NCI-H1436 treated with DMSO at 0.1 percent for 48 hours (cell line): ENCODE data around the gene C1QTNF2.
"Not testable (repeated sequence)": the region's sequence is repeated elsewhere in the genome, so short reads cannot be mapped to it uniquely, and the experiment has no call there.

Experiments
- DNase-seq: peaks from one replicate; lab custom pipeline; 2025; lab: John Stamatoyannopoulos, UW

The C1QTNF2 gene

DNA sequence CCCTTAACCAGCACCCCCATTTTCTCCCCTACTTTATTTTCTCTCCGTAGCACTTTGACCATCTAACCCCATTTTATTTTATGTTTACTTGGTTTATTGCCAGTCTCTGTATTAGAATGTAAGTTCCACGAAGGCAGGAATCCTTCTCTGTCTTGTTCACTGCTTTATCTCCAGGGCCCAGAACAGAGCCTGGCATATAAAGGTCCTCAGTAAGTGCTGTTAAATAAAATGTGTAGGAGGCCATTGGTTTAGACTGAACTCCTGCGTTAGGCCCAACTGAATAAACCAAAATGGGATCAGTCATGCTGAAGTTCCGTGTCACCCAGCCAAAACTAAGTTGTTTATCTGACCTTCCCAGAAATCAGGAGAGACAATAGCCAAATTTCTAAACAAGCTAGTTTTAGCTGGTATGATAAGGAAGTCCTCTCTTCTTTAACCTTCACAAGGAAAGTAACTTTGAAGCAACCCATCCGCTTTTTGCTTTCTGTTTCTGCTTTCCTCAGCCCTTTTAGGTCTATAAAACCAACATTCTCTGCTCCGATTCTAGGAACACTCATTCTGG lies 29.0 kb downstream of the C1QTNF2 start:
- DNase-seq: no peak

DNA sequence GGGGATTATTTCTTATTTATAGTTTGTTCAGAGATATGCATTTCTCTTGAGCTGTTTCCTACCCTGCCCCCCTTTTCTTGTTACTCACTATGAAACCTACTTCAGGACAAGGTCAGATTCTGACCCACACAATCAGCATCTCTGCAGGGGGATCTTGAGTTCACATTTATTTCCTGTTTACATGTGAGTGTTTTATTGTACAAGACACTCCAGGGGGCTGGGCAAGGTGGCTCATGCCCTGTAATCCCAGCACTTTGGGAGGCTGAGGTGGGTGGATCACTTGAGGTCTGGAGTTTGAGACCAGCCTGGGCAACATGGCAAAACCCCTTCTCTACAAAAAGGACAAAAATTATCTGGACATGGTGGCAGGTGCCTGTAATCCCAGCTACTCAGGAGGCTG lies 29.9 kb downstream of the C1QTNF2 start:
- not testable (repeated sequence) for DNase-seq

DNA sequence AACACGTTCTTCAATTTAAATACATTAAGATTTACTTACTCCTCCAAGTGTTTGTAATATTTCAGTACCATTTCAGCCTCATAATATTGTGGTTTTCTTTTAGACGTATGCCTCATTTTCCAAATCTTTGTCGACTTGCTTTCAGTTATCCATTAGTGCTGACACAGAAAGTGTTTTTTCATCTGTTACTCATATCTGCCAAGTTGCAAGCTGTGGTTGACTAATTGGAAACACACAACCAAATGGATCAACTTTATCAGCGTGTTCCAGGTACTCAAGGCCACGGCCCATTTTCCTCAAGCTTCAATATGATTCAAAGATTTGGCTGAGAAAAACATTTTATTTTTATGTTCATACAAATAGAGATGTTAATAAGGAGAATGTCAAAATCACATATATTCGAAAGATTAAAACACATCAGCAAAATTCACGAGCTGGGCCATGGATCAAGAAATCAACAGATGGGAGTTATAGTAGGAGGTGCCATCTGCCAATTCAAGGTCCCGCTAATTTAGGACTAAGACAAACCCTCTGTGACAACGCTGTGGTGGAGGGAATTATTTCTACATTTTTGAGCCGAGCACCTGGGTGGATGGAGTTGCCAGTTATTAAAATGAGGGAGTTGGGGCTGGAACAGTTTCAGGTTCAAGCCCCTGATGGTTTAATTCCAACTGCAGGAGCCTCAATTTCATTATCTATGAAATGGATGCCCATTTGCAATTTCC lies 30.9 kb downstream of the C1QTNF2 start:
- DNase-seq: no peak

DNA sequence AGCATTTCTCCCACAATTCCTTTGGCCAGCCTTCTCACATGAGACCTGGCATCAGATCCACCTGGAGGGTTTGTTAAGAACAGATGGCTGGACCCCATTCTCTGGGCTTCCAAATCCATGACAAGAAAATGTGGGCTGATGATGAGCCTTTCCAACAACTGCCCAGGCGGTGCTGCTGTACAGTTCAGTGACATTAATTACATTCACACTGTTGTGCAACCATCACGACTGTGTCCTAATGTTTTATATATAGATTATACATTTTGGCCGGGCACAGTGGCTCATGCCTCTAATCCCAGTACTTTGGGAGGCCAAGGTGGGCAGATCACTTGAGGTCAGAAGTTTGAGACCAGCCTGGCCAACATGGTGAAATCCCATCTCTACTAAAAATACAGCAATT lies 35.7 kb downstream of the C1QTNF2 start:
- not testable (repeated sequence) for DNase-seq

DNA sequence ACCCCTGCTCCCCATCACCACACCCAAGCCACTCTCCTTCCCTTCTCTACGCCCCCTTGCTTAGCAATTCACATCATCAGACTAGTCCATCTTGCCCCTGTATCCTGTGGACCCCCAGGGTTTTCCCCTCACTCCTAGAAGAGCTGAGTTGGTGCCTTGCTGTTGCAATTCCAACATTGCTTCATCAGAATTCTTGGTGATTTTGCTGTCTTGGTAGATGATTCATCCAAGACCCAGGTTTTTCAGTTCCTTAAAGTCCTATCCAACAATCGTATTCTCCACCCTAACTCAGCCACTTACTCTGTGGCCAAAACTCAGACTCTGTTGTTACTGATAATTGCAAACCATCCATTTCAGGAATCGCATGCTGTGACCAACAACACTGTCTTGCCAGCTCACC lies 36.7 kb downstream of the C1QTNF2 start:
- no peak for DNase-seq

DNA sequence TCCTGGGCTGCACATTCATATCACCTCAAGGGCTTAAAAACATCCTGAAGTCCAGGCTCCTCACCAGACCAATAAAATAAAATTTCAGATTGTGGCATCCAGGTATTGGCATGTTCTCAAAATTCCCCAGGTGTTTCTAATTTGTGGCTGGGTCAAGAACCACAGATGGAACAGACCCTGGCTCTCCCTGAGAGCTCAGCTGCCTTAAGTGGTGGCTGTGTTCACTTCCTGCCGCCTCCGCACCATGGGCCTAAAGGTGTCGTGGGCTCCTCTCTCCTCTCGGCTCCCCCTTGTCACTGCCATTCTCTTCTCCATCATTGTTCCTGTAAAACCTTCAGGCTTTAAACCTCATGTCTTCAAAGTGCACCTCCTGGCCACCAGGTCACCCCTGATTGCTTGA lies 40.2 kb downstream of the C1QTNF2 start:
- no peak for DNase-seq

DNA sequence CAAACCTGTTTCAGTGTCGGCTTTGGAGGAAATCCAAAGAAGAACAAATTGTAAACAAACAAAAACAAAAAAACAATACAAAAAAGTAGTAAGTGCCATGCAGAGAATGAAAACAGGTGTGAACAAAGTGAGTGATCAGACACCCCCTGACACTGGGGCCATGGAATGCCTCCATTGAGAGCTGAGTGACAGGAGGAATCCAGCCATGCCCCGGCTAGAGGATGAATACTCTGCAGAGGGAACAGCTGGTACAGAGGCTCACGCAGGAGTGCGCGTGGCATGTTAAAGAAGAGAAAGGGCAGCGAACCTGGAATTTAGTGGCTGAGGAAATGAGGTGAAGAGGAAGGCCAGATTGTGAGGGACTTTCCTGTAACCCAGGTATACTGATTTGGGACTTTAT lies 42.6 kb downstream of the C1QTNF2 start:
- DNase-seq: no peak

DNA sequence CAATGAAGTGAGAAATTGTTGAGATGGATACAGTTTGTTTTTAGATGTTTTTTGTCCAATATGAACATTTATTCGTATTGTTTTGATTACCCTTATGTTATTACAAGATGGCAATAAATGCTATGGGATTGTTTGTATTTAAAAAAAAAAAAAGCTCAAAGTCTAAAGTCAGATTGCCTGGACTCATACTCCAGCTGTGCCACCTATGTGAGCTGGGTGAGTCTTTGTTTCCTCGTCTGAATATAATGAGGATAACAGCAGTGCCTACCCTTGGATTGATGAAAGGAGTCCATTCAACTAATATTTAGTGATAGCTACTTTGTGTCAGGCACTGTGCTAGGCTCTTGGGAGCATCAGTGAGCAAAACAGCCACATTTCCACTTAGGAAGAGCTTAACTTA lies 43.4 kb downstream of the C1QTNF2 start:
- no peak for DNase-seq

DNA sequence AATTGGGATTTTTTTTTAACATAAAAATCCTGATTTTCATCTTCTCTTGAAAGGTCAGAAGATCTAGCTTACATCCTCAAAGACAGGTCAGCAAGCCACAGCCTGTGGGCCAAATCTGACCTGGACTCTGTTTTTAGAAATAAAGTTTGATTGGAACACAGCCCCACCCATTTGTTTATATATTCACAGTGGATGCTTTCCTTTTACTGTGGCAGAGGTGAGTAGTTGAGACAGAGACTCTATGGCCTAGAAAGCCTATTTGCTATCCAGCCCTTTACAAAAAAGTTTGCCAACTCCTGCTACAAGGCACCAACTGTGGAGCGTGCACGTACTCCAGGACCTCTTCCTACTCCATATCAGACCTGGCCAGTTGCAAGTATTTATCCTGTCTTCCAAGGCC lies 44.7 kb downstream of the C1QTNF2 start:
- no peak for DNase-seq

DNA sequence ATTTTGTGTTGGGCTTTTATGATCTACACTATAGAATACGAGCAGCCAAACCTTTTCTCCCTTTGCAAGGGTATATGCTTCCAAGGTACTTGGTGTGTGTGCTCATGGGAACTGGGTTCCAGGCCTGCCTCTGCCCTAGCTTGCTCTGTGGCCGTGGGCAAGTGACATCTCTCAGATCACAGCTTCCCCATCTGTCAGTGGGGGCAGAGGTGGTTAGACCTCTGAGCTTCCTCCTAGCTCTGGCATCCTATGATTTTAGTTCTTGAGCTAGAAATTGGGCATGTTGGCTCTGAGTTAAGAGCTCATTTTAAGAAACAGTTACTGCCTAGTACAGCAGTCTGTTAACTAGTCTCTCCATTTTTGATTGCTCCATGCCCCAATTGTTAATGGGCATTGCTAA lies 45.5 kb downstream of the C1QTNF2 start:
- DNase-seq: no peak

DNA sequence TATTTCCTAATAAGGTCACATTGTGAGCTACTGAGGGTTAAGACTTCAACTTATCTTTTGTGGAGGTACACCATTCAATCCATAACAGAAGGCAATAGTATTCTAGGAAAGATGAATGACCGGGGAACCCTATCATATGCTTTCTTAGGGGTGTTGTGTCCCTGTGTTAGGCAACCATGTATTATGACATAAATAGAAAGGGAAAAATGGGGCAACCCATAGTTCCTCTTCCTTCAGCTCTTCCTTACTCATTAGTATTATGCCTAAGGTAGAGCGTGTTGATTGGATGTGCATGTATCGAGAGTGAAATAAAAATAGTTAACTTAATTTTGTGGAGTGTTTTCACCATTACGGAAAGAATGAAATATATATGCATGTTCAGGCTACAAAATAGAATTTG lies 52.0 kb downstream of the C1QTNF2 start:
- DNase-seq: no peak

DNA sequence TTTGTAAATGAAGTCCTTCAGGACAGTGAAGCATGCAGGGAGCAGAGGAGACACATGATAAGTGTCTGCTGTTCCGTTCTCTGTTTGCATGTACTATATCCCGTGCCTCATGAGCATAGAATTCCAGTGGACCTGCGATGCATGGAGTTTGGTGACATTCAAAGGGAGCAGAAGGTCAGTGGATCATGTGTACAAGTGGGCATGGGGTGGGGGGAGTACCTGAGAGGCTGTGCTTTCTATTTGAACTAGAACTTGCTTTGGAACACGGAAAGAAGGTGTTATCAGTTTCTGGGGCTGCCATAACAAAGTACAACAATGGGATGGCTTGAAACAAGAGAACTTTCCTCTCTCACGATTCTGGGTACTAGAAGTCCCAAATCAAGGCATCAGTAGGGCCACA lies 53.0 kb downstream of the C1QTNF2 start:
- DNase-seq: no peak

DNA sequence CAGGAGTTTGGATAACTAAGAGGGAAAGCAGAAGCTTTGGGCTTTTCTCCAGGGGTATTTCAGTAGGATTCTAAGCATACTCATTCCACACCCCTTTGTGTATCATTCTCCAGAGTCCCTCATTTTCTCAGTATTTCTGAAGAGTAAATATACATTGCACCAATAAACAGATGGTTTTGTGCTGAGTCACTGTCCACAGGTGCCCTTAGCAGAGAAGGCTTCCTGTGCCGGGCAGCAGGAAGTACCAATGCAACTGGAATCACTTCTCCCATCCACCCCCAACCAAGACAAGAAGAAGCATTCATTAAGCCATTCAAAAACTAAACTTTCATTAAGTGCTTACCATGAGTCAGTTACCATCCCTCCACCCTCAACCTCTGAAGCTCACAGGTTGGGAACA lies 54.5 kb downstream of the C1QTNF2 start:
- DNase-seq: no peak

DNA sequence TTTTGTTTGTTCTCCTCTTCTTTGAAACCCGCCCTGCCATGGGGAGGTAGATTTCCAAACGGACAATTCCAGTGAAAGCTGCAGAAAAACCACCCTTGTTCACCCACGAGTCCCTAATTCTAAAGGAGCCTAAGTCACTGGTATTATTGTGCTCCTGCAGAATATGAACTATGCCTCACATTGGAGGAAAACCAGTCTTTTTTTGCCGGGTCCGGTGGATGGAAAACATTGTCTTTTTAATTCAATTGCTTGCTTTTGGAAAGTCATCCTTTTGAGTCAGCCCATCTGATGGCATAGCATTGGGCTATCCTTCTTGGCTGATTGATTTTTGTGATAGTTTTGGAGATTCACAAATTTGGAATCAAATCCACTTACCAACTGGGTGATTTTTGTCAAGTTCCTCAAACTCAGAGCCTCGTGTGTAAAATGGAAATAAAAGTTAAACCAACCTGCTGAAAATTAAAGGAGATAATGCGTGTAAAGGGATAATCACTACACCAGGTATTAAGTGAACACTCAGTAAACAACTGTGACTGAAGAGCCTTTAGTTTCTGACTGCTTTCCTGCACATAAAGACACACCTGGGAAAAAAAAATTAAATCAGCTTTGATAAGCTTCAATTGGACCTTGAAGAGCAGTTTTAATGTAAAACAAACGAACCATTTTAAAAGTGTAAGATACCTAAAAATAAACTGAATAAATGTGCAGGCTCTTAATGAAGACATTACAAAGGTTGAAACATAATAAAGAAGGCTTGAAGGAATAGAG lies 57.3 kb downstream of the C1QTNF2 start:
- peak; percentile 54 for DNase-seq

DNA sequence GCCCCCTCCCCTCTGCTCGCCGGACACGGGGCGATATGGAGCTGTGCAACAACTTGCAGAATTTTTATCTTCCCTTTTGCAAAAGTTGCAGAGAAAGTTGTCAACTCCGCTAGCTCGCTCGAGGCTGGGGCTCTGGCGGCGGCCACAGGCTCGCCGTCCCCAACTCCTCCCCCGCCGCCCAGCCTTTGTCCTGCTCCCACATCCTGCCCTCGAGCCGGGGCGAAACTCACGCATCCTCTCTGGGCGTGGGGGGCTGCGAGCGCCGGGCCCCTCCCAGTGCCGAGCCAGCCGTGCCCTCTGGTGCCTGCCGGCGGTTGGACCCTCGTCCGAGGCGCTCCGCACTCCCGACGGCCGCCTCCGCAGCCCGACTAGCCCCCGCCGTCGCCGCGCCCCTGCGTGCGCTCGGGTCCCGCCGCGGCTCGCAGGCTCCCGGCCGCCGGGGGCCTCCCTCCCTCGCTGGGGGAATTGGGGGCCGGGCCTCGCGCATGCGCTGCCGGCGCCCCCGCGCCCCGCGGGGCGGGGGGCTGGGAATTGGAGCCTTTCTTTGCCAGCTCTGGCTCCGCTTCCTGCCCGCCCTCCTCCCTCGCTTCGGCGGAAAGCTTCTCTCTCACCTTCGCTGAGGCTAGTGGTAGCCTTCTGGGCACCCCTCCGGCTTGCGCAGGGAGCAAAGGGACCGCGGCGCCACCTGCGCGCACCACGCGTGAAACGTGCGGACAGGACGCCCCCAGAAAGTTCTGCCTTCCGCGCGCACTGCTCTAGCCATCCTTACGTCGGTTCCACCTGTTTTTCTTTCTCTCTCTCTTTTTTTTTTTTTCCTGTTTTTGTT lies 58.1 kb downstream of the C1QTNF2 start, which contains the start of gene CCNJL:
Gene CCNJL (minus strand): TSS at position 431 of the 826 bp plus-strand sequence. CDS start 641 bp downstream, outside the sequence.
- peak; percentile 40 for DNase-seq

DNA sequence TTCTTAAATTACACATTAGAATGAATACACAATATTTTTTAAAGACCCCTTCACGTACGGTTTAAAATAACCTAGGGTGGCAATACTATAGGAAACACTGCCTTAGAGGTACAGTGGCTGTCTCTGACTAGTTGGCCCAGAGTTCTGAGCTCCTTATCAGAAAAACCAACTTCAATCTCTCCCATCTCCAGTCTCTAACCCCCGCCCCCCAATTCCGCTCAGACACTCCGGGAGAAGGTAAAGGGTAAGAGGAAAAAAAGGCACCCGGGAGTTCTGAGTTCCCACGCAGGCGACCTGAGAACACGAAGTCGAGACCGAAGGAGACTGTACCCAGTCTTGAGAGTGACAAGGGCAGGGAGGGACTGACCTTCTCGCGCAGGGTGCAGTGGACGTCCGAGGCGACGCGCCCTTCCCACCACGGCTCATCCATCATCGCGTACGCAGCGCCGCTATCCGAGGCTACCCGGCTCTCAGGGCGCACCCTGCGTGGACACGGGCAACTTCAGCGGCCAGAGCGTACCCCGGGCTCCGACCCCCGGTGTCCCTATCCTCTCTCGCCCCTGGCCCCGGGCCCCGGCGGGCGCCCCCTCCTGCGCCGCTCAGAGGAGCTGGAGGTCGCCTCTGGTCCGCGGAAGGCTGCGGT lies 58.8 kb downstream of the C1QTNF2 start:
- DNase-seq: no peak

DNA sequence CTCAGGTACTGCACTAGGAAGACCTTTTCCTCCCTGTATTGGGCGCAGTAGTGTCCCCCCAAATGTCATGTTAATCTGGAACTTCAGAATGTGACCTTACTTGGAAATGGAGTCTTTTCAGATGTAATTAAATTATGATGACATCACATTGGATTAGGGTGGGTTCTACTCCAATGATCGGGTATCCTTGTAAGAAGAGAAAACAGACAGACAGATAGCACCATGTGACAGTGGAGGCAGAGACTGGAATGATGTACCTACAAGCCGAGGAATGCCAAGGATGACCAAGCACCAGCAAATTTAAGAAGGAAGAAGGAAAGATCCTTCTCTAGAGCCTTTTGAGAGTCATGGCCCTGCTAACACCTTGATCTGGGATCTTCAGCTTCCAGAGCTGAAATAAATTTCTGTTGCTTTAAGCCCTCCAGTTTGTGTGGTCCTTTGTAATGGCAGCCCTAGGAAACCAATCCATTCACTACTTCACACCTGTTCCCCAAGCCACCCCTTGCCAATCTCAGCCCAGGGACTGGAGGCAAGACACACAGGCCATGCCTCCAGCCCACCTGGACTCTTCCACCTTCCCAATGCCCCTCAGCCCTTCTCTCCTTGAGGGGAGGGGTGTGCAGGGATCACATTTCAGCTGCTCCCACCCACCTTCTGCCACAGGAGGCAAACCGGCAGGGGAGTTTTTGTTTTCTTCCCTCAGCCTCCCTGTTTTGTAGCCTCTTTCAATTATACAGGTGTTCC lies 59.7 kb downstream of the C1QTNF2 start:
- no peak for DNase-seq

DNA sequence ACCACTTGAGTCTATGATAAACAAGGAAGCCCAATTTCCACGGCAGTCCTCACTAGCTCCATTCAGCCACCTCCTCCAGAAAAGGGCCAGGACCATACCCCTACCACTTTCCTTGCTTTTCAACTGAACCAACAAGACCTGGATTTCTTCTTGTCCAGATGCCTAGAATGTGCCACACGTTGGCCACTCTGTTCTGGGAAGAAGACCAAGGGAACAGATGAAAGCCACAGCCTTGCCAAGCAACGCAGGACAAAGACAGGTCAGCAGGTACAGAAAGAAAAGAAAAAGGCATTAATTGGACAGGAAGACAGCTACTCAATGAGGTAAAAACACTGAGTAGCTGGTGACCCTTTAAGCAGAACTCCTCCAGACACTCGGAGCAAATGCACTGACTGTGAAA lies 60.3 kb downstream of the C1QTNF2 start:
- no peak for DNase-seq

DNA sequence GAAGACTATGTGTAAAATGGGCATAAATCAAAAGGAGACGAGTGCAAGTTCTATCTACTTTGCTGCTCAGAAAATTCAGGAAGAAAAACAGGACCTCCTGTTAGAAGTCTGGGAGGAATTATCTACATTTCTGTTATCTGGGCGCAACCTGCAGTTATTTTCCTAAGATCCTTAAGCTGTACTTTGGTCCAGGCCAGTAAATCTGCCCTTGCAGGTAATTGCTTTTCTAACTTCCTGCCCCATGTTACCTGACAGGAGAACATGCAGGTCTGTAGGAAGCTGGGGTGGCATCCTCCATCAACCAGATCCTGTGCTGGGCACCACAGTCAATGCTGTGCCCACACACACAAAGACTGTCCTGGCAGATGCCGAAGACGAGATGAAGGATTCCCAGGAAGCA lies 63.7 kb downstream of the C1QTNF2 start:
- no peak for DNase-seq

DNA sequence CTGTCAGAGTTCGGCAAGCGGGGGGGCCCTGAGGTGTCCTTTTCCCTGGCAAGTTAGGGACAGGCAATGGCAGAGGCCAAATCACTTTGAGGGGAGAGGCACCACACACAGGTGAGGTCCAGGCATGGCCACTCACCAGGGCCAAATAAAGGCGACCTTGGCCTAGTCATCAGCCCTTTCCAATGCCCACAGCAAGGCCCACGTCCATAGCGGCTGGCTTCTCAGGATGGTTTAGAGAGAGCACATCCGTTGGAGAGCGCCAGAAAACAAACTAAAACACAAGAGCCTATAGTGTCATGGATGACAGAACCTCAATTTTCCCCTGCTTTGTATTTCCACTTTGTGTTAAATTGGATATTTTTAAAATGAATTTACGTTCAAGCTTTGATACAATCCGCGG lies 65.1 kb downstream of the C1QTNF2 start:
- DNase-seq: no peak

DNA sequence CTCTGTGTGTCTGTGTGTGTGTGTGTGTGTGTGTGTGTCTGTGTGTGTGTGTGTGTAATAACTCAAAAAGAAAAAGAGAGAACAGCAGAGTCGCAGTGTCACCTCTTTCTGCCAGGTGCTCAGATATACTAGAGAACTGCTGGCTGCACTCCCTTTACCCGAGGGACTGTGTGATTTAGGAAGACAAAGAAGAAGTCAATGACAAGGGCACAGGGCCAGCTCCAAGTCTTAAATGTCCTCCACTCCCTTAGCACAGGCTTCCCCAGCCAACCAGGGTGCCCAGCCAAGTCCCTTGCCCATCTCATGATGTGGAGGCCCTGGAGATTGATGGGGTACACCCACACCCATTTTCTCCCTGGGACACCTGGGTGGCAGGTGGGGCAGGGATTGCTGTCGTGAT lies 66.7 kb downstream of the C1QTNF2 start:
- peak; percentile 52 for DNase-seq
